ENCODE results near the gene FBLN1.
"Not testable (repeated sequence)": the region's sequence is repeated elsewhere in the genome, so short reads cannot be mapped to it uniquely, and the experiment has no call there.

FBLN1 gene

DNA sequence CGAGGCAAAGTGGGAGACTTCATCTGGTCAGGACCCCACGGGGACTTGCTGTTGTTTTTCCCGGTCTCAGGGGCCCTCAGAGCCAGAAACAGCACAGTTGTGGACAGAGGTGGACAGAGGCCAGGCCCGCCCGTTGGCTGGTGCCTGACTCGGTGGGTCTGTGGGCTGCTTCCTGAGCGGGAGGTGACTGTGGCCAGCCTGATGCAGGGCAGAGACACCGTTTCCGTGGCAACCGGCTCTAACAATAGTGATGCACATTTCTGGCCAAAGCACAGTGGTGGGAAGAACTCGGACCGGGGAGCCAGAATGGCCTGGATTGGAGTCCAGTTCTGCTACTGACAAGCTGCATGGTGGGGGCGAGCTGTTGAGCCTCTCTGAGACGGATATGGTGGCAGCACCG, 110.3 kb downstream of the FBLN1 start:
- DNase-seq (ENCODE audit: low read depth), result no peak

DNA sequence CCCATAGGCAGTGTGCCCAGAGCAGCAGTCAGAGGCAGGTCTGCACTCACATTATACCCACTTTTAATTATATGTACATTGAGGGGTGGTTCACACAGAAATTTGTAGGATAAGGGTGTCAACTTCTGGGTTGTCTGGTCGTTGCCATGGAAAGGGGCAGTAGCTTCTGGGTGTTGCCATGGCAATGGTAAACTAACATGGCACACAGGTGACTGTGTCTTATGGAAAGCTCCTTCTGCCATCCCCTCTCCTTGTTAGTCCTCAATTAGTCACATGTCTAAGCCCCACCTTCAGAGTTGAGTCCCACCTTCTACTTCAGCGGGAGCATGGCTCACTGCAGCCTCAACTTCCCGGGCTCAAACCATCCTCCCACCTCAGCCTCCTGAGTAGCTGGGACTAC, 112.7 kb downstream of the FBLN1 start:
- DNase-seq (ENCODE audit: low read depth), result no peak

DNA sequence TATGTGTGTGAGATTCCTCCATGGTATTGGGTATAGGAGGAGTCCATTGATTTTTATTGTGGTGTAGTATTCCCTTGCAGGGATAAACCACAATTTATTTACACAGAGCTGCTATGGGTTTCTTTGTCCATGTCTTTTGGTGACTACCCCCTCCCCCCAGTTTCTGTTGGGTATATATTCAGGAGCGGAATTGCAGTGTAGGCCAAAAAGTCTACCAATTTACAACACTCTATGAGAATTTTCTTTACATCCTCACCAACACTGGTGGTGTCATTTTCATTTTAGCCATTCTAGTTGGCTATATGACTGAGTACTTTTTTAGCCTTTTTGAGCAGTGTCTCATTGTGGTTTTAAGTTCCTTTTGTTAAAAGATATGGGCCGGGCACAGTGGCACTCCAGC, 113.7 kb downstream of the FBLN1 start:
- DNase-seq (ENCODE audit: low read depth), result no peak

DNA sequence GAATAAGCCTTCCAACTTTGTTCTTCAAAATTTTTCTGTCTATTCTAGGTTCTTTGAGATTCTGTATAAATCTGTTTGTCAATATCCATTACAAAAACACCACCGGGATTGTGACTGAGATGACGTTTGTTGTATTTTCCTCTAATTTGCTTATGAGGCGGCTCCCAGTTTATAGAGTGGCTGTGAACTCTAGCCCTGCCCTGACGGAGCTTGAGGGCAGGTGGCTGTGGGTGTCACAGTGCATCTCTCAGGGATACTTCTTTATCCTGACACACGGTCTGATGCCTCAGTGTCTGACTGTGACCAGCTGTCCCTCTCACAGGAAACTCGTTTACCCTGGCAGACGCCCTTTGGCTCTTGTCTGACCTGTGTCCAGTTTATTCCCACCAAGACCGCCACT, 115.3 kb downstream of the FBLN1 start:
- DNase-seq (ENCODE audit: low read depth), result no peak

DNA sequence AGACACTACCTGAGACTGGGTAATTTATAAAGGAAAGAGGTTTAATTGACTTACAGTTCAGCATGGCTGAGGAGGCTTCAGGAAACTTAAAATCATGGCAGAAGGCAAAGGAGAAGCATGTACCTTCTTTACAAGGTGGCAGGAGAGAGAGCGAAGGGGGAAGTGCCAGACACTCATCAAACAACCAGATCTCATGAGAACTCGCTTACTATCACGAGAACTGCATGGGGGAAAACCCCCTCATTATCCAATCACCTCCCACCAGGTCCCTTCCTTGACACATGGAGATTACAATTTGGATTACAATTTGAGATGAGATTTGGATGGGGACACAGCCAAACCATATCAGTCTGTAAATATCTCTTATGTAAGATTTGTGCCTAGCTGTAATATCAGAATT, 118.0 kb downstream of the FBLN1 start:
- DNase-seq (ENCODE audit: low read depth), result no peak

DNA sequence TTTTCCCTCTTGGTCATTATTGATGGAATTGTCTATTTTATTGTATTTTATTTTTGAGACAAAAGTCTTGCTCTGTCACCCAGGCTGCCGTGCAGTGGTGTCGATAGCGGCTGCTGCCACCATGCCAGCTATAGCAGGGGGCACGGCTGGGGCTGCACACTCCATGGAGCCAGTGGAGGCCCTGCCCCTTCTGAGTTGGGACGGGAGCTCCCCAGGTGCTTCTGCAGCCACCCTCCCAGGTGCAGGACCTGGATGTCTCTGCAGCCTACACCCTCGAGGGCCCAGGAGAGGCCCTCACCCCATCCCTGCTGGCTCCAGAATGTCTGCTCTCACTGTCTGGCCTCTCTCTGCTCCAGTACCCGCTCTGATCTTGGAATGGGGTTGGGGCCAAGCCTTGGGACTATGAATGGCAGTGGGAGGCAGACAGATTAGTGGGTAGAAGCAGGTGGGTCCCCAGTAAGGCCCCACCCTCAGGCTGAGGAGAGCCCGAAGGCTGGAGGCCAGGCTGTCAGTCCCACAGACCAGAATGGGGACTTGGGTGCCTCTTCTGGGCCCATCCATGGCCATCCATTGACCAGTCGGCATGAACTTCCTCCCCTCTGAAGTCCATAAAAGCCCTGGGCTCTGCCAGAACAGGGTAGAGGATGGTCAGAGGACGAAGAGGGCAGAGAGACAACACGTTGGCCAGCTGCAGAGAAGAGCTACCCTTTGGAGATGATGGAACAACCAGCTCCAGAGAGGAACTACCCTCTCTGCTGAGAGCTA, 119.3 kb downstream of the FBLN1 start:
- DNase-seq (ENCODE audit: low read depth), result no peak

DNA sequence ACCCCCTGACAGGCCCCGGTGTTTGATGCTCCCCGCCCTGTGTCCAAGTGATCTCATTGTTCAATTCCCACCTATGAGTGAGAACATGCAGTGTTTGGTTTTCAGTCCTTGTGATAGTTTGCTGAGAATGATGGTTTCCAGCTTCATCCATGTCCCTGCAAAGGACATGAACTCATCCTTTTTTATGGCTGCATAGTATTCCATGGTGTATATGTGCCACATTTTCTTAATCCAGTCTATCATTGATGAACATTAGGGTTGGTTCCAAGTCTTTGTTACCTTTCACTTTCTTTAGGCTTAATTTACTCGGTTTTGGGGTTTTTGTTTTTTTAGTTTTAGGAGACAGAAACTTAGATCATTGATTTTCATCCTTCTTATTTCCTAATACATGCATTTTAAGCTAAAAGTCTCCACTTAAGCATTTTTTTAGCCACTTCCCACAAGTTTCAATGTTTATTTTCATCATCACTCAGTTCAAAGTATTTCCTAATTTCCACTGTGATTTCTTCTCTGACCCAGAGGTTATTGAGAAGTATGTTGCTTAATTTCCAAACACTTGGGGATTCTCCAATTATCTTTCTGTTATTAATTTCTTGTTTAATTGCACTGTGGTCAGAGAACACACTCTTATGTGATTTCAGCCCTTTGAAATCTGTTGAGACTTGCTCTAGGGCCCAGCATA, 120.9 kb downstream of the FBLN1 start:
- not testable (repeated sequence) for DNase-seq (ENCODE audit: low read depth)

DNA sequence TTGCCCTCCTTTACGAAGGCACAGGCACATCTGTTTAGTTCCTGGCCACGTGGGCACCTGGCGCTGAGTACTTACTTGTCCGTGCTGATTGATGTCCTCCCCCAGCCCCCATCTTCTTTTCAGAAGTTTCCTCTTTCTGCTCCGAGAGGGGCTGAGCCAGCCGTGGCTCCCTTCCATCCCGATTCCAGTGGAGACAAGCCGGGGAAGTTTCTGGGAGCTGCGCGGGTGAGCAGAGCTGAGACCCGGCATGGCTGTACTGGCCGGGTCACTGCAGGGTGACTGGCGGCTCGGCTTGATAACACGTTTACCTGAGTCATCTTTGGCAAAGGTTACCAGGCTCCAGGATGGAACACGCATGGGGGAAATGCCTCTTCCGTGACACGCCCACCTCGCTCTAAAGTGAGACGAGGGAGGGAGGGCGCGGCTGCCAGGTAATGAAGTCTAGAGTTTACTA, 123.5 kb downstream of the FBLN1 start:
- DNase-seq (ENCODE audit: low read depth), result no peak

DNA sequence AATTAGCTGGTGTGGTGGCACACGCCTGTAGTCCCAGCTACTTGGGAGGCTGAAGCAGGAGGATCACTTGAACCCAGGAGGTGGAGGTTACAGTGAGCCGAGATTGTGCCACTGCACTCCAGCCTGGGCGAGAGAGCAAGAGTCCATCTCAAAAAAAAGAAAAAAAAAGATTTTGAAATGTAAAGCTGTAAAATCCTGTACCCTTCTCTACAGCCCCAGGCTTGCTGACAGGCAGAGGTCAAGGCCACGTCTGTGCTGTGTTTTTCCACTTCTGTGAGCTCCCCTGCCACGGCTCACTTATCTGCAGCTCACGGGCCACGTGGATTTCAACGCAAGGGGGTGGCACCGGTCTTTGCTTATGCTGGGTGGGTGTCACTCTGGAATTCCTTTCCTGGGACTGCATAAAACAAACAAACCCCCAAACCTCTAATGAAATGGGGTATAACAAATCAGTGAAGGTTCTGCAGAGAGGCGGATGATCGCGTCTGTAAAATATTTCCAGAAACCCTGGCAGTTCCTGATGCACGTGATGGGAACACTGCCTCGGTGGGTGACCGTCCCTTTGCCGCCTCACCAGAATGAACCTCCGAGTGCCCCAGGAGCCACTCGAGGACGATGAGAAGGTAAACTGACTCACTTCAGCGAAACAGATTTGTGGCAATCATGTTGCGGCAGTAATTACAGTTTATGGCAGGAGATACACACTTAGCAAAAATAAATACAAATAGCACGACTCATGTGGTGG, 125.0 kb downstream of the FBLN1 start:
- DNase-seq (ENCODE audit: low read depth), result no peak

DNA sequence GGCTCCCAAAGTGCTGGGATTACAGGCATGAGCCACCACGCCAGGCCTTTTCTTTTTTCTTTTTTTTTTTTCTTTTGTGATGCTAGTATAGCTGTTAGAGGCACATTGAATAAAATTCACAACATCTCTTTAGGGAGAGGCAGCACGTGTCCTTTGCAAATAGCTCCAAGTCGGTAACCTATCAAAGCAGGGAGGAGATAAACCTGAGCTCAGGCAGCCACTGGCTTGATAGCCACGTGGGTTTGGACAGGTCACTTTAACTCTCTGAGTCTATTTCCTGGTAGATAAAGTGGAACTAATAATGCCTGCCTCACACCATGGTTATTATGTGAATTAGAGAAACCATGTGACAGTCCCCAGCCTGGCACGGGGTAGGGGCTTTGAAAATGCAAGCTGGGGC, 125.8 kb downstream of the FBLN1 start:
- DNase-seq (ENCODE audit: low read depth), result no peak

DNA sequence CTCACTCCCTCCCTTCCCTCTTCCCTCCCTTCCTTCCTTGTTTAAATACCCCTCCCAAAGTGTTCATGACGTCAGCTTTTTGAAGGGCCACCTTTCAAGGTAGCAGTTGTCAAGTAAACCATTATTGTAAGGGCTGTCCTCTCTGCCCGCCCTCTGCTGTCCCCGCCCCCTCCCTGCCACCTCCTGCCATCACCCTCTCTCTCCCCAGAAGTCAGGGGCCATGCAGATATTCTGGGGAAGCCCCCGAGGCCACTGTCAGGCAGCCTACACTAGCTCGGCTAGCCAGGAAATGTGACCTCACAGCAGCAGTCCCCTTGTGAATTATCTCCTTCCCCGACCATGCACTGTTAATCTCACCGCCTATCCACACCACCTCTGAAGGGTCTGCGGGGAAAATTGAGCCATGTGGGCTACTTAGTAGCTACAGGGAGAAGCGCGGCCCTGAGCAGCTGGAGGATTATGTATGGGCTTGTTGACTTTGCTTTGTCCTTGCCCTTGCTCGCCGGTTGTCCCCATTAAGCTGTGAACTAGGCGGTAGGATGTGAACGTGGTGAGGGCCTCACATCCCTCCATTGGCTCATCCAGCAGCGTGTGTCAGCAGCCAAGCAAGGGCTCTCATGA, 126.9 kb downstream of the FBLN1 start:
- no peak for DNase-seq (ENCODE audit: low read depth)

DNA sequence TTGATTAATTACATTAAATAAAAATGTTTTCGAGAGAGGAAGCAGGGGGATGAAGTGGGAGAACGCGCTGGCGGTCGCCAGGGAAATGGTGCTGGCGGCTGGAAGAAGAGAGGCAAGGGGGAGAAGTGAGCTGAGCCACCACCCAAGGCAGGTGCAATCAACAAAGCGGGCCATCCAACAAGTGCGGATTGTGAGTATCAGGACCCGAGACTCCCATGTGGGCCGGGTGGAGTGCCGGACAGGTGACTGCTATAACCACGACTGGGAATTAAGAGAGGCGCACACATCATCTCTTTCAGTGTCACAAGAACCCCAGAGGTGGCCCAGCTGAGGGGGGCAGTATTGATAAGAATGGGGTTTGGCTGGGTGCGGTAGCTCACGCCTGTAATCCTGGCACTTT, 127.8 kb downstream of the FBLN1 start:
- no peak for DNase-seq (ENCODE audit: low read depth)

DNA sequence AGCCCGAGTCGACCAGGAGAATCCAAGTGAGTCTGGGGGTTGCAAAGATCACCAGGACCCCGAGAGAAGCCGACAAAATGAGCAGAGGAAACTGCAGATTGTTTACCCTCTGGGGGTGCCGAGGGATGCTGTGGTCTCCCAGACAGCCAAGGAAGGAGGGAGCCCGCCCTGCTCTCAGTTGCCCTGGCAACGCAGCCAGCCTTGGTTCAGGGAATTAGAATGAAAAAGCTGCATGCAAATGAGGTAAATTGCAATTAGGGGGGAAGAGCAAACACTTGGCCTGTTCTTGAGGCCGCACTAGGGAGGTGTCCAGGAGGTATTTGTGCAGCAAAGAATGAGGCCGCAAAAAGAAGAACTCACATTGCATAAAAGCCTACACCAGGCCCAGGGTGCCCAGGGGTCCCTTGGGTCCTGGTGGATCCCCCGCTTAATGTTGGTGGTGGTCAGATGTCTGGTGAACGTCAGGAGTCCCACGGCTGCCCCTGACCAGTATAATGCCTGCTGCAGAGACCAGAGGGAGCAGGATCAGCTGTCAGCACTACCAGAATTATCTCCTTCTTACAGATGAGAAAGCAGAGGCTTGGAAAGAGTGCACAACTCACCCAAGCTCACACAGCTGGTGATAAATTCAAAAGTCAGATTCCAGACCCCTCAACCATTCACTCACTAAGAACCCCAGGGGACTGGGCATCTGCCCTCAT, 128.6 kb downstream of the FBLN1 start:
- no peak for DNase-seq (ENCODE audit: low read depth)

DNA sequence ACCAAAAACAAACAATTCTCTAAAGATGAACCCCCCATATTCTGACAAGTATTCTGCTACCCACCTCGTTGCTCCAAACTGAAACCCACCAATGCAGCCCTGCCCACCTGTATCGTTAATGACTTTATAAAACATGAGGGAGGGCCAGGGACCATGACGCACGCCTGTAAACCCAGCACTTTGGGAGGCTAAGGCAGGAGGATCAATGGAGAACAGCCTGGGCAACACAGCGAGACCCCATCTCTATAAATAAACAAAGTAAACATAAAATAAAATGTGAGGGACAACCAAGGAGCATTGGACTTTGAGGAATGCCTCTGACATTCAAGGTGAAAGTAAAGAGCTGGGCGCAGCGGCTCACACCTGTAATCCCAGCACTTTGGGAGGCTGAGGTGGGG, 129.2 kb downstream of the FBLN1 start:
- no peak for DNase-seq (ENCODE audit: low read depth)

DNA sequence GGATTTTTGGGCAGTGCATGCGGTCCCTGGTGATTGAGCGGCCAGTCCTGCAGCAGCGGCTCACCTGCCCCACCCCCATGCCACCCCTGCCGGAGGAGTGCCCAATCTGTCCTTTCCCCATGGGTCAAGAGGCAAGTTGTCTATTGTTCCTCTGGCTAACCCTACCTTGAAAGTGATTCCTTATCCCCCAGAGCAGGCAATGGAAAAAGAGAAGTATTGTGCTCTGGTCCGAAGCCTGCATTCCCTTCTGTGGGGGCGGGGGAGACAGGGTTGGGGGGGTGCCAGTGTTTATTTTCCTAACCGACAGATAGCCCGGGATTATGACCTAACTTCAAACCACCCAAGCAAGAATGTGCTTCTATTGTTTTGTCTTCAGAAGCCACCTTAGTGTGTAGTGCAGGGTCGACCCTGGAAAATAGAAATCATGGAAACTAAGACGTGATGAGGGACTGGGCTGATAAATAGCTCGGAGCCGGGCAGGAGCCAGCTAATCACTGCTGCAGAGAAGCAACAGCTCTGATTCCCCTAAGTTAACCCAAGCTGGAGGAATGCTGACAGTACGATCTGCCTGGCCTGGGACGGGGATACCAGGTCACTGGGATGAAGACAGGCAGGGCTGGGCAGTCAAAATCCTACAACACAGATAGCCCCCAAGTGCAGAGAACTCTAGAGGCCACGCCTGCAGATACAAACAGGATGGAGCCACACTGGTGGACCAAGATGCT, 130.3 kb downstream of the FBLN1 start:
- DNase-seq (ENCODE audit: low read depth), result no peak

DNA sequence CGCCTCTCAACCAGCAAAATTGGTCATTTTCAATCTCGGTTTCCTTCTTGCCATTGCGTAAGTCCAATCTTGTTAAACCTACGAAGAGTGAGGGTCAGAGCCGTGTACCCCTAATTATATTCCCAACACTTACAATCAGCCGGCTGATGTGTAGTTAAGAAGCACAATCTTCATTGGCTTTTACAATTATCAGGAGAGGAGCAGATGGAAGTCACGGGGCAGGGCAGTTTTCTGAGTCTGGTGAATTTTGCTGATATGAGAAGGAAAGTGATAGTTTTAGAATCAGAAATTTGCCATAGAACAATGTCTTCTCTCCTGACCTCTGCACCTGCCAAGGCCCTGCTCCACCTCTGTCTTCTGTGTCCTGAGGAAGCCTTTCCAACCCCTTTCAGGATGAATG, 134.0 kb downstream of the FBLN1 start:
- no peak for DNase-seq (ENCODE audit: low read depth)

DNA sequence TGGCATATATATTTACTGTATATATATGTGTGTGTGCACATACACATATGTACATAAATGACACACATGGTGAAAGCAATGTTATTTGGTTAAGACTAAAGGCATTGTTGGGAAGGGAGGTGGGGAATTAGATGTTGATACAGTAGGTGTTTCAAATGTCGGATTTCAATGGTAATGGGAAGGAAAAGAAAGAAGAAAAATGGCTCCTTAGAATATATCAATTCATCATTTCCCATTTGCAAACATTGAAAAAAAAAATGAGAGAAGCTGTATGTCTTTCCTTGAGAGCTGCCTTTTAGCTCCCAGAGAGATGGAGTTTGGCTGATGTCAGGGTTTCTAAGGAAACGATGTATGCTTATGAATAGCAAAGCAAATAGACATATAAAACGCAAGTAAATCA, 135.5 kb downstream of the FBLN1 start:
- DNase-seq (ENCODE audit: low read depth), result no peak

DNA sequence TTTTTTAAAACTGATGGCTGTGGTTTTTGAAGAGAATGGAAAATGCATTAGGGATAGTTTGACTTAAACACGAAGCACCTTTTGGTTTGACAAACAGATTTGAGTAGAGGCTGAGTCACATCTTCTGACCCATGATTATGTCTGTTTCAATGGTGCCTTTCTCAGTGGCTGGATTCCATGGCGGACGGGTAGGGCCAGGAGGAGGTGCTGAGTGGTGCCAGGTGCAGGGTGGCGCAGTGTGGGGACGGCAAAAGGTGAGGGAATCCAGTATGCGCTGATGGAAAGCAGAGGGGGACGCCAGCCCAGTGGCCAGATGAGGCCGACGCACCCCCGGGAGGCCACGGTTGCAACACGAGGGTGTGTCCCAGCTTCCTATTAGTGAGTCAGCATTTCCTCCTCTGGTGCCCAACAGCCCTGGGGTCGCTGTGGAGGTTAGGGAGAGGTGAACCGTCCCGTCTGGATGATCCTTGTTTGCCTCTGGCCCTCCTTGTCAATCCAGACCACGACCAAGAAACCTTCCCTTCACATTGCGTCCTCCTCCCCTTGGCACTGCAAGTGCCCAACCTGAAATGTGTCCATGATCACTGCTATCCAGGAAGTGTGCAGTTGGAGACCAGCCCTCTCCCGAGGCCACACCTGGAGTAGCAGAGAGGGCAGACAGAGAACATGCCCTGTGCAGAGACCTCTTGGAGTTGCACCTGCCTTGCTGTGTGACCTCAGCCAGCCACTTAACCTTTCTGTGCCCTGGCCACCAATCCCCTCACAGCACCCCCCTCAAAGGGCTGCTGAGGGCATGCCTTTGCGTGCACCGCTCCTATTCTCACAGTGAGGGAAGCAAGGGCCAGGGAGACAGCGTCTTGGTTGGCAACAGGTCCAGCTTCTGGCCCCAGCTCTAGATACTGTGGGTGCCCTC, 136.4 kb downstream of the FBLN1 start:
- DNase-seq (ENCODE audit: low read depth), result no peak

DNA sequence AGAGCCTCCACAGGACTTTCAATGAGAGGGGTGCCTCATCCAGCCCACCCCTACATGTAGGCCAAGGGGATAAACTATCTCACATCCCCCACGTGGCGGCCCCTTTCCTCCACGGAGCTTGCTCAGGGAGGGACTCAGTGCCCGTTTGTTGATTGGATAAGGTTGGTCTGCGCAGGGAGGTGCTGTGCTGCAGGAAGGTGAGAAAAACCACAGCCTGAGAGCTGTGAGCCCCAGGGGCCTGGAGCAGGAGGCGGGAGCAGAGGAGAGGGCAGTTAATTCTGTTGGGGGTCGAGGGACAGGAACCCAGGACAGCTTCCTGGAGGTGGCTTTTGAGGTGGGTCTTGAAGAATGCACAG, 137.0 kb downstream of the FBLN1 start:
- no peak for DNase-seq (ENCODE audit: low read depth)

DNA sequence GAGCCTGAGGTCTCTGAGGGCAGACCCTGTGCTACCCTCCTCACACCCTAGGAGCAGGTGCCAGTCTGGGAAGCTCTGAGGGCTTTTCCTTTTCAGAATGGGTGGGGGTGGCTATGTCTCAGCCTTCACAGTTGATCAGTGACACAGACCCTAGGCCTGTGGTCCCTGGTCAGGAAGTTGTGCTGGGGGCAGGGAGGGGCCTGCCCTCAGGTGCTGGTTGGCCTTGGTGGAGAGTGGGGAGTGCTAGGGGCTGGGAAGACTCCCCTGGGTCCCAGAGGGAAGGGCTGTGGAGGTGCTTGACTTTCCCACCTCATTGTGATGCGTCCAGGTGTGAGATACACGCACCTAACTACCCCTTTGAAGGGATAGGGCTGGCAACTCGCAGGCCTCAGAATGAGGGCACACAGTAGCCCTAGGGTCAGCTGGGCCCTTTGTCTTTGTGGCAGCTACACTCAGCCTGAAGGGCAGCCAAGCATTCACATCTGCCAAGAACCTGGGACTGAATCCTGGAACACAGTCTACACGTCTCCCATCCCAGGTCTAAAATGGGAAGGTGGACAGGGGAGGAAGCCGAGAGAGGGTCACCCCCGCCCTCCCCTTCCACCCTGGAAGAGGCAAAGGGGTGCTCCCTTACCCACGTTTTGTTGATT, 137.7 kb downstream of the FBLN1 start:
- no peak for DNase-seq (ENCODE audit: low read depth)
